Activated CD8-positive, alpha-beta memory T cell treated with anti-CD3 and anti-CD28 coated beads for 4 hours (primary cell): ENCODE measurements around the gene AGAP3.

ENCODE experiments used
- DNase-seq, 2 donors: peaks; one replicate each; pipeline ENCODE4 v3.0.0-alpha.2; 2020; ENCODE audit warnings: low read depth in 2 of 2

AGAP3 gene

DNA sequence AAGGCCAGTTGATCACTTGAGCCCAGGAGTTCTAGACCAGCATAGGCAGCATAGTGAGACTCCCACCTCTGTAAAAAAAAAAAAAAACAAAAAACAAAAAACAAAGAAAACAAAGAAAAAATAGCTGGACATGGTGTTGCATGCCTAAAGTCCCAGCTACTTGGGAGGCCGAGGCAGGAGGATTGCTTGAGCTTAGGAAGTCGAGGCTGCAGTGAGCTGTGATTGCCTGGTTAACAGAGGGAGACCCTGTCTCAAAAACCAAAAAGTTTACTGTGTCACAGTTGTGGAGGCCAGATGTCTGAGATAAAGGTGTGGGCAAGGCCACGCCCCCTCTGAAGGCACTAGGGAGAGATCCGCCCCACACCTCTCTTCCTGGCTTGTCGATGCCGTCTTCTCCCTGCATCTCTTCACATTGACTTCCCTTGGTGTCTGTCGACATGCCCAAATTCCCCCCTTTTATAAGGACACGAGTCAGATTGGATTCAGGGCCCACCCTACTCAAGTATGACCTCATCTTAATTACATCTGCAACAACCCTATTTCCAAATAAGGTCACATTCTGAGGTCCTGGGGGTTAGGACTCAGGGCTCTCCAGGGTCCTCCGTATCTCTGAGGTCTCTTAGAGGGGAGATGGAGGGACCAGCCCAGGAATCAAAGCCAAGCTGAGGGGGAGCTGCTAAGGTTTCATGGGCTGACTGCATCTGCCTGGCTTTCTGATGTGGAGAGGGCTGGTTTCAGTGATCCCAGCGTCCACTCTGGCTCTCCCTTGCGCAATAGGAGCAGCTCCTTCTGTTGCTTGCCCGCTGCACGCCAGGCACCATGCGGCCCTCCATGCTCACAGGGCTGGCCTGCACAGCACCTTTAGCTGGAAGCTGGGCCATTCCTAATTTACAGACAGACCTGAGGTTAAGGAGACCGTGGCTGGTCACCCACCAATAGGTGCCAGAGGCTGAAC lies 23.1 kb downstream of the AGAP3 start:
- DNase-seq = no peak

- no peak for DNase-seq
Observed at GRCh38 chr7:151110236-151110940, 24.1 kb downstream of the AGAP3 start.

DNA sequence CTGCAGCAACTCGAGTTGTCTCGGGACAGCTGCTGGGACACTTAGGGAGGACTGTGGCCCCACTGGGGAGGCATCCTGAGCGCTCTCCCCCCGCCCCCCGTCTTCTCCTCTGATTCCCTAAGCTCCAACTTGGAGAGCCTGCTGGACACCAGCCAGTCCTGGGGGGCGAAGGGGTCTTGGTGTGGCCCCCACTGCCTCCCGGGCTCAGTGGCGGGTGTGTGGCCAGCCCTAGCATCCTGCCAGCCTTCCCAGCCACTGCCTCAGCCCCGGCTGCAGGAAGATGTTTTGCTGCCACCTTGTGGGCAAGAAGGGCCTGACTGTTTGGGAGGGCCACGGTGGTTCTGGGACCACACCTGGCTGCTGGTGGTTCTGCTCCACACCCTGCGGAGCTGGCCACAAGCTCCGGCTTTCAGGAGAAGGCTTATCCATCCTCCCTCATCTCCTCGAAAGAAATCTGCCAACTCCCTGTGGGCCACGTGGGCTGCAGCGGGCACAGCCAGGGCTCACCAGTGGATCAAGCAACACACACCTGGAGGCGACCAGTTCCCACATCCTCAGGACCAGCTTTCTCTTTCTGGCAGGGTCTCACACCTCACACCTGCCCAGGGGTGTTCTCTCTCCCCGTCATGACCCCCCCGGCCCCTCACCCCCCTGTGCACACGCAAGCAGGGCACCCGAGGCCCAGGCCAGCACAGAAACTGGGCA lies 24.8 kb downstream of the AGAP3 start:
- DNase-seq = peak; percentile 39 to 56

DNA sequence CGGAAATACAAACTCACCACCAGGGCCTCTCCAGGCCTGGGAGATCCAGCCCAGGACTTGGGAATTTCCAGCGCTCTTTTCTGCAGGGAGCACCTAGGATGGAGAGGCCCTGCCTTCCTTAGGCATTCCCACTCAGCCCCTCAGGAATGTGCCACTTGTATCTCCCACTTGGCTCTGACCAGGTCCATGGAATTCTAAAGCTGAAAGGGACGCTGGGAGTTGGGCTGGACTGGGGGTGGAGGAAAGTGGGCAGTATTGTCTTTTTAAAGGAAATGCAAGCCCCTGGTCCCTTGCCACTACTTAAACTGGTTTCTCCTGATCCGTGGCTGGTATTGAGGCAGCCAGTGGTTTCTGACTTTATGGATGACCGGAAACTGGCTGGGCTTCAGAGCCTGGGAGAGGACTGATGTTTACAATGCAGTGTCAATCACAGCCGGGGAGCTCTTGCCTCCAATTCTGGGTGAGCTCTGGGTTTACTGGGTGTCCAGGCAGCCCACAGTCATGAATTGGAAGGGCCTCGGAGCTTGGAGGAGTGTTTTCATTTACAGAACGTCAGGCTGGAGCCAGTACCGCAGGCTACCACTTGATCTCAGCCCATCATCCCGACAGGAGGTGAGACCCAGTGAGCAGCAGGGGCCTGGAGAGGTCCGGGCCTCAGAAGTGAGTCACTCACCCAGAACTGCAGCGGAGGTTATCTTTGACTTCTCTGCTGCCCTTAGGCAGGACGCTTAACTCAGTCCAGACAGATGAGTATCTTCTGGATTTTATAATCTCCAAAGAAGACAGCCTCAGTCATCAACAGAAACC lies 27.3 kb downstream of the AGAP3 start:
- DNase-seq = no peak

DNA sequence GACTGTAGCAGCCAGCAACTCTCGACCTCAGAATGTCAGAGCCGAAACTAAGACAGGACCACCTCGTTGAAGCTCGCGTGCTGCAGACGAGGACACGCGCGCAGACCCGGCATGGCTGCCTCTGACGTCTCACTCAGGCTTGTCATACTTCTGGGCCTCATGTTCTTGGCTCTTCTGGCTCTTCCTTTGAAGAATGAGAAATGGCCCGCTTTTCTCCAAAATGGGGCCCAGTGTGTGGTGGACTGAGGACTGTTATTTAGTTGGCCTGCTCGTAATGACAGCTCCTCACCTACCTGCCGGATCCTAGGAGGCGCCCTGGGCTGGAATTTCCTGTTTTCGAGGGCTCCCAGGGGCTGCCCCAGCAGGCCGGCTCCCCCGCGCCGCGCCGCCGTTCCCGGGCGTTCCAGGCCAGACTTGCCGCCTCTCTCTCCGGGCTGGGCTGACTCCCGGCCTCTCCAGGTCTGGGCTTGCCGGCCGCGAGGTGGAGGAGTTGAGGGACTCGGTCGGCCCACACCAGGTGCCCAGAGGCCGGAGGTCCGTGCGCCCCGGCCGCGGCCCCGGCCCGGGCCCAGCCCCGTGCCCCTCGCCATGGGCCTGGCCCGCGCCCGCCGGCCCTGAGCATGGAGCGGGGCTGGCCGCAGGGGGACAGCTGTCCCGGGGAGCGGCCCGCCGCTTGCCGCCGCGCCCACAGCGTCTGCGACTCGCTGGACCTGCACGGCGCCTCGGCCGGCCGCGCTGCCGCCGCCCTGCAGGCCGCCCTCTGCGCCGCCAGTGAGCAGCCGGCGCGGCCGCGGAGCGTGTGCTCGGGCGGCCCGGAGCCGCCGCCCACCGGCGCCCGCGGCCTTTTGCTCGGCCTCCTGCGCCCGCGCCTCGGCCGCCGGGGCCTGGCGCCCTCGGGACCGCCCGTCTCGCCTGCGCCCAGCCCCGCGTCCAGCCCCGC lies 28.1 kb downstream of the AGAP3 start:
- no peak for DNase-seq

DNA sequence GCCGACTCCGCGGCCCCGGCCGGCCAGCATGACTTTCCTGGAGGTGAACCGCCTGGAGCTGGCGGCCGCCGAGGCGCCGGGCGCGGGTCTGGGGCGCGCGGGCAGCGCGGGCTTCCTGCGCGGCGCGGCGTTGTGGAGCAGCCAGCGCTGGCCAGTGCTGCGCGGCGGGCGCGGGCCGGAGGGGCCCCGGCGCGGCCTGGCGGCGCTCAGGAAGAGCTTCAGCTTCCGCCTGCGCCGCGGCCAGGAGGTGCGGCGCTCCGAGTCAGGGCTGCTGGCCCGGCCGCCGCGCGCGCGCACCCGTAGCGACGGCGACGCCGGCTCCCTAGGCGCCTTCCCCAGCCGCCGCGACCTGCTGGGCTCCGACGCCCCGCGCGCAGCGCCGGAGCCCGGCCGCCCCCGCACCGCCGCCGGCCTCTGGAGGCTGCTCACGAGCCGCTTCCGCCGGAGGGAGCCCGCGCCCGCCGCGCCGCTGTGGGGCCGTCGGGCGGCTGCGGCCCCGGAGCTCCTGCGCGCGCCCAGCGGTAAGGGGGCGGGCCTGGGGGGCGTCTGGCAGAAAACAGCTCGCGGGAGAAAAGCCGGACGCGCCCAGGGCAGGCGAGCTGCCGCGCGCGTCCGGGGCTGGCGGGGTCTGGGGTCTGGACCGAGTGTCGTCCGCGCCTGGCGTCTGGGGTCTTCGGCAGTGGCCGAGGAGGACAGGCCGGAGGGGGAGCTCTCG lies 29.0 kb downstream of the AGAP3 start:
- DNase-seq = no peak

DNA sequence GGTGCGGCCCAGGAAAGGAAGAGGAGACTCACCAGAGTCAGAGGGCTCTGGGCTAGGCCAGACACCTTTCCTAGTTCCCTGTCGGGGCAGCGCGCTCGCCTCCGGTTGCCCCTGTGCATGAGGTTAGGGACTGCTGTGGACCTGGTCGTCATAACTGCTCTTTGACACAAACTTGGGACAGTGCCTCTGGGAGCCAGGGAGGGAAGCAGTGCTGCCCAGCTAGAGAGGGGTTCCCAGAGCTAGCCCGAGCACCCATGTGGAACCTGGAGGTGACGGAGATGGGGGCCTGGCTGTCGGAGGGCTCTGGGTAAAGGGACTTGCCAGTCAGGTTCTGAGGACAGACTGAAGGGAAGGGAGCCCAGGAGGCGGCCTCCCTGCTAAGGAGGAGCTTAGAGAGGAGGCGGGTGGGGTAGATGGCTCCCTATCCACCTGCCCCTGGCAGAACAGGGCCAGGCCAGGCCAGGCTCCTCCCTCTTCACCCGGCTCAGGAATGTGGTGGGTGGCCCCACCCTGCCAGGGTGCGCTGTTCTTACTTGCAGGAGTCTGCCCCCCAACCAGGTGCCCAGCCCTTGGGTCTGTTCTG lies 29.7 kb downstream of the AGAP3 start:
- DNase-seq = no peak

GRCh38 chr7:151116603-151117440 lies 30.5 kb downstream of the AGAP3 start:
- DNase-seq = no peak

- DNase-seq = no peak
Observed at GRCh38 chr7:151117565-151117964, 31.3 kb downstream of the AGAP3 start.

- DNase-seq = no peak
Observed at GRCh38 chr7:151118108-151119054, 32.1 kb downstream of the AGAP3 start.

DNA sequence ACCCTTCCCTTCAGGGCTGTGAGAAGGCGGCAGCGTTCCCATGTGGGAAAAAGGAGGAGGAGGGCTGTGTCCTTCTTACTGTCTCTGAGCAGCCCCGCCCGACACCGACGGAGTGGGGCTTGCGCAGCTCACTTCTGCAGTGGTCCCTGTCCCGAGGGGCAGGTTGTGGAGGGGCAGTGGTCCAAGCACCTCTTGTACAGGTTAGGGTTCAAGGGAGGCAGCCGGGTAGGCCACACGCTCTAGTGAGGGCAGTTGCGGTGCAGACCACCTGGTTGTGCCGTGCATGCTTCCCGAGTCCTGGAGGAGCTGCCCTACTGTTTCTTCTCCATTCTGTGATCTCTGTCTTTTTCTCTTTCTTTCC lies 32.8 kb downstream of the AGAP3 start:
- DNase-seq = no peak

DNA sequence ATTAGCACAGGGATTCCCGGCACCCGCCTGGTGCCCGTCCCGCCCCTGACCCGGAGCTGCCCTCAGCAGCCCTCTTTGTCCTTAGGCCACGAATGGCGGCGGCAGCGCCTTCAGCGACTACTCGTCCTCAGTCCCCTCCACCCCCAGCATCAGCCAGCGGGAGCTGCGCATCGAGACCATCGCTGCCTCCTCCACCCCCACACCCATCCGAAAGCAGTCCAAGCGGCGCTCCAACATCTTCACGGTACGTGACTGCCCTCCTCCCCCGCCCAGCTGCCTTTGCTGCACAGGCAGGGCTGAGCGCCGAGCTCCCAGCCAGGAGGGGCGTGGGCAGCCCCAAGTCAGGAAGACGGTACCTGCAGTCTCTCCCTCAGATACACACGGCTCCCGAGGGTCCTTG lies 33.6 kb downstream of the AGAP3 start:
- no peak for DNase-seq

GRCh38 chr7:151120896-151121295 lies 34.6 kb downstream of the AGAP3 start:
- DNase-seq = no peak

DNA sequence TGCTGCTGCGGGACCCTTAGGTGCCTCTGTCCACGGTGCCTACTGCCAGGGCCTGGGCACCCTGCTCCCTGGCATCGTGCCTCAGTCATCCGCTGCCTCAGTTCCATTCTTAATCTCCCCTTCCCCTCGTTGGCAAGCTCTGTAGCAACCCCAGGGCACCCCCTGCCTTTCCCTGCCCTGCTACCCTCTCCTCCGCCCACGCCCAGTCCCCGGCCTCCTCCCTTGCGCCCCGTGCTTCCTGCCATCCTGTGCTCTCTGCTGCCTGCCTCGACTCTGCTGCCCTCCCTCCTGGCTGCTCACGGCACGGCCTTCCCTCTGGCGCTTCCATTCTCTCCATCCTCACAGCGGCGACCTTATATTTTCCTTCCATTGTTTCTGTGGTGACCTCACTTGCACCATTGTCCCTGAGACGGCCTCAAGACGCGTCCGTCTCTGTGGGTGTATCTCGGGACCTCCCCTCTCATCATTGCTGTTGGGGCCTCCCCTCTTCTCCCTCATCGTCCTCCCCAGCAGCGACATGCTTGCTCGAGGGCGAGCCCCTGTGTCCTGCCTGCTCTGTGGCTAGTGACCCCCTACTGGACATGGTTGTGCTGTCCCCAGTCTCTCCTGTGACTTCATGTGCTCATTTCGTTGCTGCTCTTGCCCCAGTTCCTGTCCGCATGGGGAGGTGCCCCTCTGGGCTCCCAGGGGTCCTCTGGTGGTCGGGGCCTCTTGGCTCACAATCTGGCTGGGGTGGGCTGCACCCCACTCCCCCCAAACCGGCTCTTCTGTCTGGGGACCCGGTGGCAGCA lies 35.3 kb downstream of the AGAP3 start:
- DNase-seq = no peak

DNA sequence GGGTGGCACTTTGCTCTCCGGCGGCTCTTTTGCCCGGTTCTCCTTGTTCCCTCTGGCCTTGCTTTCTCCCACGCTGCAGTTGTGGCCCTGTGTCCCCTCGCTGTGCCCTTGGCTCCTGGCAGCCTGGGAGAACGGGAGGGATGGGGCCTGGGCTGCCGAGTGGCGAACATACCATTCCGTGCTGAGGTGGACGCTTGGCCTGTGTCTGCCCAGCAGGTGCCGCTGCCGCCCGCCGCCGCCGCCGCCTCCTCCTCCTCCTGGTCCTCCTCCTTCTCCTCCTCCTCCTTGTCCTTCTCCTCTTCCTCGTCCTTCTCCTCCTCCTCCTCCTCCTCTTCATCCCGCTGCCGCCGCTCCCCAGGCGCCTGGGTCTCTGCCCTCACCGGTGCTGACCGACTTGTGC lies 36.0 kb downstream of the AGAP3 start:
- no peak for DNase-seq

- DNase-seq = no peak
Observed at GRCh38 chr7:151122796-151123157, 36.5 kb downstream of the AGAP3 start.
